Mucosa of descending colon (tissue), 3 donors: ENCODE results near the gene GP1BB. TPM values are rescaled to one million over a fixed set of nuclear protein-coding genes. Genes with fewer than 3 reads are reported as not detected.

Experiments
- ATAC-seq: fragments of 200-7000 bp; cut with Tn5 transposase; one replicate; pipeline ENCODE4 v1.9.1; 2020; ENCODE audit warnings: mild to moderate bottlenecking, moderate library complexity
- DNase-seq, 3 donors: peaks; one replicate each; pipeline ENCODE4 v3.0.0-alpha.2; 2020
- H3K36me3 ChIP-seq: fragments of 200-600 bp; one replicate; pipeline ENCODE4 v1.8.0; 2021; ENCODE audit warnings: low read depth, mild to moderate bottlenecking
- H3K4me1 ChIP-seq: fragments of 200-600 bp; one replicate; pipeline ENCODE4 v1.8.0; 2021; ENCODE audit warnings: low read depth, mild to moderate bottlenecking
- H3K4me3 ChIP-seq: fragments of 200-600 bp; one replicate; pipeline ENCODE4 v1.8.0; 2021; ENCODE audit warnings: mild to moderate bottlenecking
- H3K9me3 ChIP-seq: fragments of 200-600 bp; one replicate; pipeline ENCODE4 v1.8.0; 2021; ENCODE audit warnings: mild to moderate bottlenecking
- CTCF ChIP-seq: fragments of 200-600 bp; IDR thresholded peaks from one replicate; pipeline ENCODE4 v1.8.0; 2022; ENCODE audit warnings: antibody characterized with exemption, mild to moderate bottlenecking
- intact Hi-C, 2 donors: fragments of 100-400 bp; cut with DNase I in 1 of 2; cut with micrococcal nuclease in 1 of 2; formaldehyde crosslinking; loops; one replicate each; pipeline versions ENCODE4 v1.11.0 to v1.11.1; 2022; cut with DNase I, micrococcal nuclease
- total RNA-seq, 3 donors: library from RNA; stranded (reverse); fragmentation: NEBNext Ultra II Directional in 2 of 3; extraction: Animal tissue kit (Norgen Biotek cat#: 25700) in 2 of 3; gene quantifications; one replicate each; pipeline versions ENCODE4 v1.2.1 to v1.2.4, GENCODE V29; 2021 to 2023
- donor health status: DM: no; HTN: no; CAD: no; lungs with moderate emphysema.
- donor health status: DM: no; HTN: no; CAD: no.
- donor health status: DM: no; HTN: yes; CAD: no.

Gene GP1BB
- total RNA-seq, 3 donors from 2014 or later = 0.34 to 1.5 (median 0.41) TPM

DNA sequence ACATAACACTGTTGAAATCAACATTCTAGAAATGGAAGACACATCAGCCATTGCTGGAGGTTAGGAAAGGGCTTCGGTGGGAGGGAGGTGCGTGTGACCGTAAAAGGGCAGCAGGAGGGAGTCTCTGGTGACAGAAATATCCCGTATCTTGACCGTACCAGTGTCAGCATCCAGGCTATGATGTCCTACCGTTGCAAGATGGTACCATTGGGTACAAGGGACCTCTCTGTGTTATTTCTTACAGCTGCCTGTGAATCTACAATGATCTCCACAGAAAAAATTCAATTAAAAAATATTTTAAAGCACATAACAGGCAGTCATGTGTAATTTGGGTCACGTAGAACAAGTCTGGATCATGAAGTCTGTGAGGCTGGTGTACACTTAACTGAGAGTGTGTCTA is 36.4 kb upstream of the GP1BB start:
- ATAC-seq (no peak), DNase-seq (no peak)
- Histone ChIP-seq H3K4me3 (no peak overlapping the region), H3K4me1 (no peaks in the 10 kb centered on the region), H3K36me3 (no peaks in the 10 kb centered on the region), H3K9me3 (no peaks in the 10 kb centered on the region)
- no peak for TF ChIP-seq CTCF
- intact Hi-C loops = no loop called here

- DNase-seq (peak in 1 of 3 donors; percentile 11), ATAC-seq (peak; percentile 40)
- H3K4me3 ChIP-seq = no peak overlapping the region
- intact Hi-C loops = no loop called here
- no peak for TF ChIP-seq CTCF
- H3K4me1 ChIP-seq = no peaks in the 10 kb centered on the region
- no peaks in the 10 kb centered on the region for H3K9me3 ChIP-seq
- no peaks in the 10 kb centered on the region for H3K36me3 ChIP-seq
These were observed 35.6 kb upstream of the GP1BB start for GRCh38 chr22:19687561-19688300.

DNA sequence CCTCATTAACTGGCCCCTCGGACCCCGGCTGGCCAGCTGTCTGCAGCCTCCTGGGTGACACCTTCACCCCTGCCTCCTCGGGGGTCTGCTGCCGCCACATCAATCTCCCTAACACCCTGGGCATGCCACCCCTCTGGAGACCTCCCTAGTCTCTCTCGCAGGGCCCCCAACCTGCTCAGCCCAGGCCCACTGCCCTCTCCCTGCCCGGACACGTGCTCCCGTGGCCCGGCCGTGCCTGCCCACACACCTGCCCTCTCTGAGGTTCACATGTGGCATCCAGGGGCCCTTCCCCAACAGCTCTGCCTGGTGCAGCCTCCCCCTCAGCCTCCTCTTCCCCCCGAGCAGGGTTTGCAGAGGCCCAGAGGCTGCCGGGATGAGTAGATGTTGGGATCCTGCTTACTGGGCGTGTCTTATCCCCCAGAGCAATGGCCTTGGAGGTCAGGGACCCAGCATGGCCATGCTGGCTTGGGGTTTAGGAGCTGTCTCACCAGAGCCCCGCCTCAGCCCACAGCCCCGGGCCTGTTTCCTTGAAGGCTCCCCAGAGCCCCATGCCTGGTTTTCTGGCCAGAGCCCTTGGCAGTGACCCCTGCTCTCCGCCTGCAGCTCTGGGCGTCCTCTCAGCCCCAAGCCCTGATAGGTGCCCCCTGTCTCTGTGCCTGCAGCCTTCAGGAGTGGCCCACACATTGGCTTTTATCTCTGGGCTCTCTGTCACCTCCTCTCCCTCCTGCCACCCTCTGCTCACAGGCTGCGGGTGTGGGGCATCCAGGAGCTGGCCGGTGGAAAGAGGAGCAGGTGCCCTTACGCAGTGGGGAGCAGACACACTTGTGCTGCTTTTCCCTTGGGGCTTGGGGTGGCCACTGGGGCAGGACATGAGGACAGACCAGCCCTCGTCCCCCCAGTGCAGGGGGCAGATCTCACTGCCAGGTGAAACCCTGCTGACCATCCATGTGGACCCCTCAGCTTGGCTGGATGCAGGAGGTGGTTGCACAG is 34.7 kb upstream of the GP1BB start:
- no peak for TF ChIP-seq CTCF
- no peaks in the 10 kb centered on the region for H3K36me3 ChIP-seq
- DNase-seq (no peak), ATAC-seq (no peak)
- H3K9me3 ChIP-seq = no peaks in the 10 kb centered on the region
- no peaks in the 10 kb centered on the region for H3K4me1 ChIP-seq
- H3K4me3 ChIP-seq = no peak overlapping the region
- intact Hi-C loops = no loop called here

DNA sequence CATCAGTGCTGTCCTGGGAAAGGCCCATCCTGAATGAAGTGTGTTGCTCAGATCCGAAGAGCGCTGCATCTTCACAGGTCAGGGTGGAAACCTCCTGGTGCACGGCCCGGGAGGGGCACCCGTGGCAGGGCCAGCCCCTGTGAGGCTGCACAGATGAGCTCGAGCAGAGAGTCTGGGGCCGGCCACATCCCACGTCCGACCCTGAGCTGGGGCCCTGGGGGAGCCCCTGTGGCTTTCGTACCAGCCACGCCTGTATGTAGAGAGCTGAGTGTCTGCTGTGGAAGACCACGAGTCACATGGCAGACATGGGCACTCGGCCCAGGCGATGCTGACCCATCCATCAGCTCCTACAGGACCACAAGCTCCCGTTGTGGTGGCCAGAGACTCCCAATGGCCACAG is 33.9 kb upstream of the GP1BB start:
- ATAC-seq (no peak), DNase-seq (no peak)
- Histone ChIP-seq H3K4me3 (no peak overlapping the region), H3K36me3 (no peaks in the 10 kb centered on the region), H3K4me1 (no peaks in the 10 kb centered on the region), H3K9me3 (no peaks in the 10 kb centered on the region)
- no peak for TF ChIP-seq CTCF
- intact Hi-C loops = no loop called here

- no peak for DNase-seq
- no peak for ATAC-seq
- intact Hi-C loops = no loop called here
- H3K36me3 ChIP-seq = no peaks in the 10 kb centered on the region
- no peaks in the 10 kb centered on the region for H3K9me3 ChIP-seq
- H3K4me1 ChIP-seq = no peaks in the 10 kb centered on the region
- TF ChIP-seq CTCF = no peak
- H3K4me3 ChIP-seq = no peak overlapping the region
These were observed 32.2 kb upstream of the GP1BB start for GRCh38 chr22:19691007-19691720.
